Astrocyte (in vitro differentiated cells and primary cell): ENCODE results near the gene ZNF283. TPM values are rescaled to one million over a fixed set of nuclear protein-coding genes. Genes with fewer than 3 reads are reported as not detected.

Source experiments
- DNase-seq: peaks from one replicate; pipeline ENCODE4 v3.0.0-alpha.2; 2010; ENCODE audit warnings: low read depth
- FAIRE-seq: peaks from 2 replicates; lab custom pipeline; 2011; peaks lifted over from hg19 to GRCh38; lab: Jason Lieb, UNC
- H2AFZ ChIP-seq: 2 replicates; pipeline ENCODE4 v1.6.0; 2012; ENCODE audit warnings: low read depth, low read length, inconsistent platforms
- H3K27ac ChIP-seq: 2 replicates; pipeline ENCODE4 v1.5.1; 2011; ENCODE audit warnings: low read depth, low read length, inconsistent platforms
- H3K27me3 ChIP-seq: 2 replicates; pipeline ENCODE4 v1.6.0; 2011; ENCODE audit warnings: low read length, inconsistent platforms; ENCODE audit not compliant: insufficient read depth
- H3K36me3 ChIP-seq: 2 replicates; pipeline ENCODE4 v1.5.1; 2011; ENCODE audit warnings: low read length, inconsistent platforms; ENCODE audit not compliant: insufficient read depth
- H3K4me1 ChIP-seq: 2 replicates; pipeline ENCODE4 v1.5.1; 2011; ENCODE audit warnings: low read length, inconsistent platforms; ENCODE audit not compliant: insufficient read depth
- H3K4me2 ChIP-seq: 2 replicates; pipeline ENCODE4 v1.6.0; 2012; ENCODE audit warnings: low read length, inconsistent platforms
- H3K4me3 ChIP-seq: 2 replicates; pipeline ENCODE4 v1.5.1; 2011; ENCODE audit warnings: low read depth, mild to moderate bottlenecking, low read length, inconsistent platforms; ENCODE audit not compliant: insufficient read depth
- H3K79me2 ChIP-seq: 2 replicates; pipeline ENCODE4 v1.6.0; 2012; ENCODE audit warnings: mild to moderate bottlenecking, low read length, inconsistent platforms; ENCODE audit not compliant: insufficient read depth
- H3K9ac ChIP-seq: 2 replicates; pipeline ENCODE4 v1.6.0; 2012; ENCODE audit warnings: mild to moderate bottlenecking, low read length, inconsistent platforms
- H3K9me3 ChIP-seq: 2 replicates; pipeline ENCODE4 v1.5.1; 2012; ENCODE audit warnings: low read depth, mild to moderate bottlenecking, low read length, inconsistent platforms; ENCODE audit not compliant: insufficient read depth
- H4K20me1 ChIP-seq: 2 replicates; pipeline ENCODE4 v1.6.0; 2012; ENCODE audit warnings: low read length, inconsistent platforms; ENCODE audit not compliant: insufficient read depth
- H3K27ac Mint-ChIP-seq: one replicate; pipeline ENCODE4 v1.8.0; 2021; ENCODE audit warnings: mild to moderate bottlenecking, mixed read lengths; ENCODE audit not compliant: unreplicated experiment
- H3K27me3 Mint-ChIP-seq: one replicate; pipeline ENCODE4 v1.8.0; 2021; ENCODE audit warnings: low read depth, mixed read lengths; ENCODE audit not compliant: unreplicated experiment
- H3K36me3 Mint-ChIP-seq: one replicate; pipeline ENCODE4 v1.8.0; 2021; ENCODE audit warnings: low read depth, mixed read lengths; ENCODE audit not compliant: unreplicated experiment
- H3K4me1 Mint-ChIP-seq: one replicate; pipeline ENCODE4 v1.8.0; 2021; ENCODE audit warnings: low read depth, mixed read lengths; ENCODE audit not compliant: unreplicated experiment
- H3K4me3 Mint-ChIP-seq: one replicate; pipeline ENCODE4 v1.8.0; 2021; ENCODE audit warnings: mild to moderate bottlenecking, moderate library complexity, mixed read lengths; ENCODE audit not compliant: unreplicated experiment
- H3K9me3 Mint-ChIP-seq: one replicate; pipeline ENCODE4 v1.8.0; 2021; ENCODE audit warnings: mild to moderate bottlenecking, mixed read lengths; ENCODE audit not compliant: unreplicated experiment
- EZH2 ChIP-seq: IDR thresholded peaks from 2 replicates; pipeline ENCODE4 v1.6.1; 2012; ENCODE audit warnings: mild to moderate bottlenecking, low read length, inconsistent platforms; ENCODE audit not compliant: insufficient read depth
- total RNA-seq: library from RNA; stranded (reverse); gene quantifications from 2 replicates; pipeline ENCODE4 v1.2.1, GENCODE V29; 2021
- TF ChIP-seq, protein P1 (sequence below): IDR thresholded peaks from 2 replicates; pipeline ENCODE4 v1.5.1; 2011; ENCODE audit warnings: low read depth, mild to moderate bottlenecking, inconsistent platforms, low read length, moderate library complexity; ENCODE audit not compliant: insufficient read depth

Gene ZNF283
- total RNA-seq, 1 donor from 2014 or later = 10.1 TPM

DNA sequence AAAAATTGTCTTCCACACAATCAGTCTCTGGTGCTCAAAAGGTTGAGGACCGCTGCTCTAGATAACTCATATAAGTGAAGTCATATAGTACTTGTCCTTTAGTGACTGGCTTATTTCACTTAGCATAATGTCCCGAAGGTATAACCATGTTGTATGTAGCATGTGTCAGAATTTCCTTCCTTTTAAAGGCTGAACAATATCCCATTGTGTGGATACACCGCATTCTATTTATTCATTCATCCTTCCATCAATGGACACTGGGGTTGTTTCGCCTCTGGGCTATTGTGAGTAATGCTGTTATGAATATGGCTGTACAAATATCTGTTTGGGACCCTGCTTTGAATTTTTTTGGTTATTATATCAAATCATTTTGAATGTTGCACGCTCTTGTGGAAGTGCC is 20.3 kb upstream of the ZNF283 start:
- FAIRE-seq (no peak), DNase-seq (no peak)
- no peak overlapping the region for H3K9ac ChIP-seq
- no peaks in the 10 kb centered on the region for H4K20me1 ChIP-seq
- no peak overlapping the region for H3K4me2 ChIP-seq
- H3K27ac Mint-ChIP-seq = no peak overlapping the region
- no peaks in the 10 kb centered on the region for H3K36me3 ChIP-seq
- peaks cover 18% of the 10 kb centered on the region for H3K27me3 Mint-ChIP-seq
- no peaks in the 10 kb centered on the region for H3K4me1 Mint-ChIP-seq
- no peaks in the 10 kb centered on the region for H3K79me2 ChIP-seq
- no peaks in the 10 kb centered on the region for H3K9me3 Mint-ChIP-seq
- H3K36me3 Mint-ChIP-seq = no peaks in the 10 kb centered on the region
- TF ChIP-seq EZH2 = no peak
- TF ChIP-seq, protein P1, sequence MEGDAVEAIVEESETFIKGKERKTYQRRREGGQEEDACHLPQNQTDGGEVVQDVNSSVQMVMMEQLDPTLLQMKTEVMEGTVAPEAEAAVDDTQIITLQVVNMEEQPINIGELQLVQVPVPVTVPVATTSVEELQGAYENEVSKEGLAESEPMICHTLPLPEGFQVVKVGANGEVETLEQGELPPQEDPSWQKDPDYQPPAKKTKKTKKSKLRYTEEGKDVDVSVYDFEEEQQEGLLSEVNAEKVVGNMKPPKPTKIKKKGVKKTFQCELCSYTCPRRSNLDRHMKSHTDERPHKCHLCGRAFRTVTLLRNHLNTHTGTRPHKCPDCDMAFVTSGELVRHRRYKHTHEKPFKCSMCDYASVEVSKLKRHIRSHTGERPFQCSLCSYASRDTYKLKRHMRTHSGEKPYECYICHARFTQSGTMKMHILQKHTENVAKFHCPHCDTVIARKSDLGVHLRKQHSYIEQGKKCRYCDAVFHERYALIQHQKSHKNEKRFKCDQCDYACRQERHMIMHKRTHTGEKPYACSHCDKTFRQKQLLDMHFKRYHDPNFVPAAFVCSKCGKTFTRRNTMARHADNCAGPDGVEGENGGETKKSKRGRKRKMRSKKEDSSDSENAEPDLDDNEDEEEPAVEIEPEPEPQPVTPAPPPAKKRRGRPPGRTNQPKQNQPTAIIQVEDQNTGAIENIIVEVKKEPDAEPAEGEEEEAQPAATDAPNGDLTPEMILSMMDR = no peak
- H3K4me1 ChIP-seq = no peaks in the 10 kb centered on the region
- H3K4me3 Mint-ChIP-seq = no peak overlapping the region
- no peak overlapping the region for H3K27ac ChIP-seq
- no peaks in the 10 kb centered on the region for H3K9me3 ChIP-seq
- H3K4me3 ChIP-seq = no peak overlapping the region
- H3K27me3 ChIP-seq = peaks cover 9% of the 10 kb centered on the region
- H2AFZ ChIP-seq = no peak overlapping the region

DNA sequence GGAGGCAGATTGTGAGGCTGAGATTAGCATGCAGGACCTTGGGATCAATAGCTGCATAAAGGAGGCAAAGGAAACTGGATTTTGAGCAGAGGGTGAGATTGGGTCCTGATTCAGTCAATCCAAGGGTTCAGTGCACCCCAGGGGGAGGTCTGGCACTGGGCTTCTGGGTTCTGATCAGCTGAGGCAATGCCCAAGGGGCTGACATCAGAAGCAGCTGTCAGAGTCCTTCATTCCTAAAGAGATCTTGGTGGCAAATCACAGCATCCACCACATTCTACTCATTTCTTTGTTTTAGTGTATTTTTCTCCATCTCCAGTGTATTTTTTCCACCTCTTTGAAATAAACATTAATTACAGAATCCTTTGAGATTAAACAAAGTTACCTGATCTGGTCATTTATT is 19.5 kb upstream of the ZNF283 start:
- H3K4me3 Mint-ChIP-seq = no peak overlapping the region
- no peak overlapping the region for H3K27ac Mint-ChIP-seq

More for the DNA sequence above, 19.5 kb upstream of the ZNF283 start:
- DNase-seq (no peak), FAIRE-seq (no peak)
- Histone ChIP-seq H3K79me2 (no peaks in the 10 kb centered on the region), H4K20me1 (no peaks in the 10 kb centered on the region), H3K27me3 (peaks cover 9% of the 10 kb centered on the region), H3K4me1 (no peaks in the 10 kb centered on the region), H3K9me3 (no peaks in the 10 kb centered on the region), H3K4me3 (no peak overlapping the region), H3K27ac (no peak overlapping the region), H3K4me2 (no peak overlapping the region), H3K9ac (no peak overlapping the region), H3K36me3 (no peaks in the 10 kb centered on the region), H2AFZ (no peak overlapping the region)
- Mint-ChIP-seq H3K27me3 (peaks cover 16% of the 10 kb centered on the region), H3K9me3 (no peaks in the 10 kb centered on the region), H3K36me3 (no peaks in the 10 kb centered on the region), H3K4me1 (no peaks in the 10 kb centered on the region)
- no peak for TF ChIP-seq EZH2
- TF ChIP-seq, protein P1 = no peak
